CD4-positive, alpha-beta T cell treated with Interleukin-21 for 1 hour (primary cell): ENCODE data around the gene AFAP1.

ENCODE experiments used
- DNase-seq: peaks from one replicate; pipeline ENCODE4 v3.0.0-alpha.2; 2020

Gene AFAP1

GRCh38 chr4:7910952-7911578, 28.6 kb downstream of the AFAP1 start:
- no peak for DNase-seq

GRCh38 chr4:7910263-7910896, 29.3 kb downstream of the AFAP1 start:
- DNase-seq, result no peak

- DNase-seq, result no peak
Observed at GRCh38 chr4:7909463-7910262, 30.0 kb downstream of the AFAP1 start.

GRCh38 chr4:7908668-7909067, 31.0 kb downstream of the AFAP1 start:
- no peak for DNase-seq

GRCh38 chr4:7907142-7907541, 32.5 kb downstream of the AFAP1 start:
- DNase-seq, result no peak

- DNase-seq, result no peak
Observed at GRCh38 chr4:7906171-7906701, 33.4 kb downstream of the AFAP1 start.

GRCh38 chr4:7904952-7905915, 34.4 kb downstream of the AFAP1 start:
- DNase-seq, result no peak

GRCh38 chr4:7903791-7904516, 35.7 kb downstream of the AFAP1 start:
- DNase-seq, result no peak

GRCh38 chr4:7902826-7903225, 36.8 kb downstream of the AFAP1 start:
- DNase-seq, result no peak

GRCh38 chr4:7902101-7902553, 37.5 kb downstream of the AFAP1 start:
- no peak for DNase-seq

- DNase-seq, result no peak
Observed at GRCh38 chr4:7901311-7901885, 38.3 kb downstream of the AFAP1 start.

GRCh38 chr4:7900334-7900909, 39.2 kb downstream of the AFAP1 start:
- DNase-seq, result no peak

GRCh38 chr4:7899184-7899869, 40.3 kb downstream of the AFAP1 start:
- no peak for DNase-seq

GRCh38 chr4:7898385-7898784, 41.3 kb downstream of the AFAP1 start:
- no peak for DNase-seq

- no peak for DNase-seq
Observed at GRCh38 chr4:7897811-7898210, 41.9 kb downstream of the AFAP1 start.

GRCh38 chr4:7894677-7895181, 44.9 kb downstream of the AFAP1 start:
- DNase-seq, result no peak

- no peak for DNase-seq
Observed at GRCh38 chr4:7894098-7894676, 45.5 kb downstream of the AFAP1 start.

GRCh38 chr4:7893539-7893938, 46.1 kb downstream of the AFAP1 start:
- DNase-seq, result no peak

- DNase-seq, result no peak
Observed at GRCh38 chr4:7892212-7893019, 47.2 kb downstream of the AFAP1 start.
